Breast epithelium (tissue), 3 donors: ENCODE measurements around the gene AMFR.

Source experiments
- CTCF ChIP-seq, 3 donors: fragments of 450-650 bp; IDR thresholded peaks; one replicate each; pipeline ENCODE4 v1.5.1; 2016 to 2017; ENCODE audit warnings: antibody characterized with exemption in 3 of 3, mild to moderate bottlenecking in 3 of 3, moderate library complexity in 3 of 3
- POLR2A ChIP-seq: fragments of 450-650 bp; IDR thresholded peaks from one replicate; pipeline ENCODE4 v1.6.1; 2016; ENCODE audit warnings: antibody characterized with exemption, mild to moderate bottlenecking, moderate library complexity
- POLR2AphosphoS5 ChIP-seq, 3 donors: sonication (generic); formaldehyde crosslinking; IDR thresholded peaks; one replicate each; pipeline ENCODE4 v1.6.1; 2017; ENCODE audit warnings: antibody characterized with exemption in 3 of 3

- no peak for TF ChIP-seq CTCF (IDR thresholded peaks at IDR 0.05)
- TF ChIP-seq POLR2AphosphoS5 (IDR thresholded peaks at IDR 0.05) = no peak
- no peak for TF ChIP-seq POLR2A
Measured at GRCh38 chr16:56363781-56364565, 61.4 kb downstream of the AMFR start.
